A549 (cell line): ENCODE results near the gene ITPRID1. TPM values are rescaled to one million over a fixed set of nuclear protein-coding genes. Genes with fewer than 3 reads are reported as not detected.

Experiments used
- ATAC-seq, 2 experiments: fragments of 200-7000 bp in 1 of 2; fragments of >200 bp in 1 of 2; cut with Nextera tagmentation in 1 of 2; cut with Tn5 transposase in 1 of 2; 3 replicates each; pipeline versions ENCODE4 v1.8.0 to v1.9.1; 2018 to 2020; ENCODE audit warnings: mild to moderate bottlenecking in 1 of 2, moderate library complexity in 1 of 2
- CTCF ChIA-PET: fragments of 300-600 bp; sonication (Branson Sonifier 250); formaldehyde crosslinking; extraction: SDS; loops from one replicate; lab custom pipeline; 2021; ENCODE audit warnings: antibody characterized with exemption, inconsistent platforms; lab: Yijun Ruan, JAX
- POLR2A ChIA-PET: fragments of 350-600 bp; formaldehyde crosslinking; extraction: SDS; loops from one replicate; lab custom pipeline; 2021; ENCODE audit warnings: antibody characterized with exemption, inconsistent platforms; lab: Yijun Ruan, JAX
- DNase-seq, 2 experiments: peaks; one replicate each; pipeline versions ENCODE4 v3.0.0 to v3.0.0-alpha.2; 2011 to 2016; ENCODE audit warnings: low read depth in 1 of 2, low spot score in 1 of 2
- FAIRE-seq: peaks from 2 replicates; lab custom pipeline; 2011; peaks lifted over from hg19 to GRCh38; lab: Jason Lieb, UNC
- H3K27ac ChIP-seq, 2 experiments: fragments of >200 bp; sonication (Bioruptor Twin); formaldehyde crosslinking; 3 replicates each; pipeline ENCODE4 v1.5.1; 2016 to 2017
- H3K4me1 ChIP-seq: fragments of >200 bp; sonication (Bioruptor Twin); formaldehyde crosslinking; 3 replicates; pipeline ENCODE4 v1.6.1; 2016
- H3K4me2 ChIP-seq: fragments of >200 bp; sonication (Bioruptor Twin); formaldehyde crosslinking; 3 replicates; pipeline ENCODE4 v1.6.1; 2016
- H3K4me3 ChIP-seq: fragments of >200 bp; sonication (Bioruptor Twin); formaldehyde crosslinking; 3 replicates; pipeline ENCODE4 v1.5.1; 2016
- H3K9me3 ChIP-seq: fragments of >200 bp; sonication (Bioruptor Twin); formaldehyde crosslinking; 3 replicates; pipeline ENCODE4 v1.6.1; 2016
- CHD2 ChIP-seq: fragments of 150-350 bp; IDR thresholded peaks from 2 replicates; pipeline ENCODE4 v1.6.1; 2014; ENCODE audit warnings: low read length; ENCODE audit not compliant: partially characterized antibody
- FOSB ChIP-seq: fragments of 250-450 bp; sonication (Bioruptor Pico); IDR thresholded peaks from 2 replicates; pipeline ENCODE4 v1.5.0; 2020; ENCODE audit warnings: mild to moderate bottlenecking, moderate library complexity
- FOXS1 ChIP-seq: fragments of 250-450 bp; sonication (Bioruptor Pico); IDR thresholded peaks from 2 replicates; pipeline ENCODE4 v1.5.0; 2020; ENCODE audit warnings: mild to moderate bottlenecking, moderate library complexity
- GATA3 ChIP-seq: IDR thresholded peaks from 2 replicates; pipeline ENCODE4 v1.6.1; 2012; ENCODE audit warnings: borderline replicate concordance
- HOXA7 ChIP-seq: fragments of 250-450 bp; sonication (Bioruptor Pico); IDR thresholded peaks from 2 replicates; pipeline ENCODE4 v1.5.0; 2020; ENCODE audit warnings: mild to moderate bottlenecking, moderate library complexity
- JUN ChIP-seq, 2 experiments: fragments of >200 bp; sonication (Bioruptor Twin); formaldehyde crosslinking; IDR thresholded peaks; 2 replicates in 1 of 2; 3 replicates in 1 of 2; pipeline ENCODE4 v1.6.1; 2016 to 2017
- MAFK ChIP-seq: fragments of 450-650 bp; IDR thresholded peaks from 2 replicates; pipeline ENCODE4 v1.6.1; 2014; ENCODE audit not compliant: partially characterized antibody
- MYC ChIP-seq: IDR thresholded peaks from 2 replicates; pipeline ENCODE4 v1.6.1; 2012; ENCODE audit warnings: mild to moderate bottlenecking, inconsistent platforms, low read length, improper control_type of control experiment, borderline replicate concordance
- NPAS2 ChIP-seq: fragments of 250-450 bp; sonication (Bioruptor Pico); IDR thresholded peaks from 2 replicates; pipeline ENCODE4 v1.8.0; 2022; ENCODE audit warnings: mild to moderate bottlenecking, moderate library complexity, borderline replicate concordance
- RARB ChIP-seq: fragments of 250-450 bp; sonication (Bioruptor Pico); IDR thresholded peaks from 2 replicates; pipeline ENCODE4 v1.8.0; 2021; ENCODE audit warnings: mild to moderate bottlenecking, moderate library complexity
- RCOR1 ChIP-seq: fragments of 150-350 bp; IDR thresholded peaks from 2 replicates; pipeline ENCODE4 v1.6.1; 2014; ENCODE audit warnings: antibody characterized with exemption, low read length, low read depth
- TP53 ChIP-seq: fragments of 250-450 bp; sonication (Bioruptor Pico); IDR thresholded peaks from 2 replicates; pipeline ENCODE4 v1.5.0; 2021; ENCODE audit warnings: mild to moderate bottlenecking, moderate library complexity
- WGBS: methylation state at CpG from one replicate; pipeline ENCODE4 v1.1.6; 2017; ENCODE audit errors: missing lambda C conversion rate; 5-methylcytosine and 5-hydroxymethylcytosine counted together
- polyA plus RNA-seq, 4 experiments: library from polyadenylated mRNA; depleted of rRNA in 3 of 4; stranded (reverse); fragments of >200 nt; fragmentation: RNase III in 1 of 4; extraction: RNeasy Plus Mini Kit Qiagen cat#74134 plus additional on column Dnase treatment in 1 of 4; gene quantifications; 2 replicates in 3 of 4; 3 replicates in 1 of 4; pipeline ENCODE4 v1.2.3, GENCODE V29; 2011 to 2017
- TF ChIP-seq, protein P1 (sequence below): fragments of 200-600 bp; sonication (generic); IDR thresholded peaks from 2 replicates; pipeline ENCODE4 v1.6.1; 2016; ENCODE audit warnings: antibody characterized with exemption, mild to moderate bottlenecking, moderate library complexity

The ITPRID1 gene
- polyA plus RNA-seq, 2 of the 4 experiments (the other 2 are of a cell fraction), result not detected

DNA sequence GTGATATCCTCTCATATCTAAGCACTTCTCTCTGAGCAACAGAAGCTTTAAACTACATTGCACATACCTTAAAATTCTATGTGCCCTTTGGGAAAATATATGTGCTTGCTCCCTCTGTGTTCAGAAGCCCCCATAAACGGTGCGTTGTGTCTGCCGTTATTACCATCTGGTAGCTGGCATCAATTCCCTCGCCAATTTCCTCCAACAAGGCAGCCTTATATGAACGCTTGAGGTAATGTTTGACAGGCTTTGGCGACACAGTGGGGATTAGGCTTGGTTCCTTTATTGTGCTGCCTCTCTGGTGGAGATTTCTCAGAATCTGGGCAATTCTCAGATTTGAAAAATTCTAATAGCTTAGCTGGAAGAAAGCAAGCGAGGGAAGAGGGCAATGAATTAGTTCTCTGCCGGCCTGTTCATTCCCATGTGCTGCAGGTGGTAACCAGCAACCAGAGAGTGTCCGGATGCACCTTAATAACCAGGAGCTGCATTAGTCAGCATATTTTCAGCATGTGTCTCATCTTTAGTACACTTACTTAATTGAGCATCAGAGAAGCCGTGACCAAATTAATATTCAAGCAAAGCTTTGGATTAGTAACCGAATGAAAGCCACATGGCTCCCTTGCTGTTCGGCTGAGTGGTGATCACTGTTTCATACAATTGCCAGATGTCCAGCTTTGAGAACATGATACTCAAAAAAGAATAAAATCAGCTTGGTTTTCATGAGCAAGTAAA is 165.8 kb downstream of the ITPRID1 start:
- TF ChIP-seq RCOR1 (no peak), MAFK (peak; percentile 33), FOSB (CRISPR knock-in tag) (no peak), CHD2 (no peak)
- no peak for DNase-seq
- no peaks in the 10 kb centered on the region for H3K4me1 ChIP-seq
- no peak for FAIRE-seq
- ATAC-seq, result no peak
- H3K4me2 ChIP-seq, result no peak overlapping the region
- CTCF ChIA-PET, result interaction anchor here (1.1 to 1.5 kb wide), 2 partner anchors 14 to 17 kb away, joined by 5 to 6 read pairs; no protein-coding TSS in a partner anchor
- no peaks in the 10 kb centered on the region for H3K9me3 ChIP-seq
- H3K27ac ChIP-seq, result no peak overlapping the region
- 55% methylated on average over 12 of the region's 12 CpGs for WGBS
- no peak overlapping the region for H3K4me3 ChIP-seq
- POLR2A ChIA-PET, result no interaction called here

DNA sequence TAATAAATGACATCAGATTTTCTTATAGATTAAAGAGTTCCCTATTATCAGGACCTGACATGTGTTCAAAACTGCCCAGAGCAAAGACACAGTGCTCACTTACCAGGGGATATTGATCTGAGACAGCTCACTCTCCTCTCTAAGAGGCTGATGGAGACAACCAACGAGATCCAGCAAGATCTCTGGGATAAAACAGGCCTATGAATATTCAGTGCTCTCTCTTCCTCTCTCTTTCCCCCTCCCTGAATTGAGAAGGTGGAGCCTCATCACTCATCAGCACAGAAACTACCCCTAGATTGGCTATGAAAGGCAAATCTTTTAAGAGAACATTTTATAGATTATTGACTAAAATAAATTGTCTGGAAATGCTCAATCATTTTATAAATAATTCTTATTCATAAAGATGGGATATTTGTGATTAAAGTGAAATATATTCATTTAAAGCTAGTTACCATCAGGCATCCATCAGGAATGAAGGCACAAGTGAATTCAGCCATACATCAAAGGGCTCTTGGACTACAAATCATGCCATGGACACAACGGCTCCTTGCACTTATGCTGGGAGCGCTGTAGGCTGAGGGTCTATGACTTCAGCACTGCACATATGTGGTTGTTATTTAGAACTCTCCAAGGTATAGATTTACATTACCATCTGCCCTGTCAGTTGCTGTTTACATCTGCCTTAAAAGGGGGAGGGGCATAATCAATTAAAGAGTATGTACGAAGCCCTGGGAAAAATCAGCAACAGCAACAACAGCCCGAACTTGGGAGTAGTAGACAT is 169.7 kb downstream of the ITPRID1 start:
- H3K9me3 ChIP-seq, result no peaks in the 10 kb centered on the region
- no peak overlapping the region for H3K27ac ChIP-seq
- no peaks in the 10 kb centered on the region for H3K4me1 ChIP-seq
- ChIA-PET CTCF (no interaction called here), POLR2A (no interaction called here)
- TF ChIP-seq RARB (no peak), JUN (IDR thresholded peaks at IDR 0.05) (no peak), HOXA7 (CRISPR knock-in tag) (no peak)
- TF ChIP-seq, protein P1, sequence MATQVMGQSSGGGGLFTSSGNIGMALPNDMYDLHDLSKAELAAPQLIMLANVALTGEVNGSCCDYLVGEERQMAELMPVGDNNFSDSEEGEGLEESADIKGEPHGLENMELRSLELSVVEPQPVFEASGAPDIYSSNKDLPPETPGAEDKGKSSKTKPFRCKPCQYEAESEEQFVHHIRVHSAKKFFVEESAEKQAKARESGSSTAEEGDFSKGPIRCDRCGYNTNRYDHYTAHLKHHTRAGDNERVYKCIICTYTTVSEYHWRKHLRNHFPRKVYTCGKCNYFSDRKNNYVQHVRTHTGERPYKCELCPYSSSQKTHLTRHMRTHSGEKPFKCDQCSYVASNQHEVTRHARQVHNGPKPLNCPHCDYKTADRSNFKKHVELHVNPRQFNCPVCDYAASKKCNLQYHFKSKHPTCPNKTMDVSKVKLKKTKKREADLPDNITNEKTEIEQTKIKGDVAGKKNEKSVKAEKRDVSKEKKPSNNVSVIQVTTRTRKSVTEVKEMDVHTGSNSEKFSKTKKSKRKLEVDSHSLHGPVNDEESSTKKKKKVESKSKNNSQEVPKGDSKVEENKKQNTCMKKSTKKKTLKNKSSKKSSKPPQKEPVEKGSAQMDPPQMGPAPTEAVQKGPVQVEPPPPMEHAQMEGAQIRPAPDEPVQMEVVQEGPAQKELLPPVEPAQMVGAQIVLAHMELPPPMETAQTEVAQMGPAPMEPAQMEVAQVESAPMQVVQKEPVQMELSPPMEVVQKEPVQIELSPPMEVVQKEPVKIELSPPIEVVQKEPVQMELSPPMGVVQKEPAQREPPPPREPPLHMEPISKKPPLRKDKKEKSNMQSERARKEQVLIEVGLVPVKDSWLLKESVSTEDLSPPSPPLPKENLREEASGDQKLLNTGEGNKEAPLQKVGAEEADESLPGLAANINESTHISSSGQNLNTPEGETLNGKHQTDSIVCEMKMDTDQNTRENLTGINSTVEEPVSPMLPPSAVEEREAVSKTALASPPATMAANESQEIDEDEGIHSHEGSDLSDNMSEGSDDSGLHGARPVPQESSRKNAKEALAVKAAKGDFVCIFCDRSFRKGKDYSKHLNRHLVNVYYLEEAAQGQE, result no peak
- WGBS, result 17% methylated on average over 5 of the region's 5 CpGs
- DNase-seq (no peak), ATAC-seq (no peak), FAIRE-seq (no peak)
- no peak overlapping the region for H3K4me2 ChIP-seq
- H3K4me3 ChIP-seq, result no peak overlapping the region

DNA sequence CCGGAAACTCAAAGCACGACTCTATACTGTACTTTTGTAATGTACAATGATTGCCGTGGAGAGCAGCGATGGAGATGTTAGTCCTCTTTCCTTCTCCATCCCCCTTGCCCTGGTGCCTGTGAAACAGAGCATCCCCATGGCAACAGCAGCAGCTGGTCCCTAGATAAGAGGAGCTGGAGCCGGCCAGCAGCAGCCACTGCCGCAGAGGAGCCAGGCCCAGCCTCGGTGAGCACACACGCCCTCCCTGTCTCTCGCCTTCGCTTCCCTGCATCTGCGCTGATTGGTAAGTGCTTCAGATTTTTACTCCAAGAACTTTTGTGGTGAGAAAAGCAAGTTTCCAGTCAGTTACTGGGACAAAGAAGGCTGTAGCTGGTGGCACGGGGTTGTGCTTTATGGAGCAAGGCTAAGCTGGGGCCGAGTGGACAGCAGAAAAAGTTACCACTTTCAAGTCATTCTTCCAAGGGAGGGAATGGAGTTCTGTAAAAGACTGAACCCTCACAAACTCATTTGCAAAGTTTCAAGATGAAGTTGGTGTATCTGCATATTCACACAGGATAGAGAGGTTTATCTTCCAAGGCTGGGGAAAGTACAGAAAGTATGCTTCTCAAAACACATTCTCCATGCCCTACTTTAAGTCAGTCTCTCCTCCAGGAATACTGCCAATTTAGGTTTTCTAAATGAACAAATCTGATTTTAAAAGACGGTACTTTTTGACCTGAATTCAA is 173.3 kb downstream of the ITPRID1 start, which contains the start of gene PPP1R17:
TSS of gene PPP1R17 (plus strand) at position 192 of the 725 bp plus-strand sequence. CDS start 5,227 bp downstream, outside the sequence.
- POLR2A ChIA-PET, result no interaction called here
- Histone ChIP-seq H3K4me2 (no peak within 1 kb of the TSS), H3K4me3 (no peak within 1 kb of the TSS)
- no peak for DNase-seq
- WGBS, result 58% methylated on average over 14 of the region's 14 CpGs
- no peak for TF ChIP-seq NPAS2 (CRISPR knock-in tag)
- TF ChIP-seq FOXS1 (CRISPR knock-in tag), result no peak
- no peak for TF ChIP-seq GATA3
- no peak for TF ChIP-seq MYC
- no peak for TF ChIP-seq TP53
- TF ChIP-seq, all 56 proteins: peak for 0
- ATAC-seq (no peak), FAIRE-seq (no peak)
- H3K9me3 ChIP-seq, result no peaks in the 10 kb centered on the region
- H3K4me1 ChIP-seq, result no peaks in the 10 kb centered on the region
- H3K27ac ChIP-seq, result no peak within 1 kb of the TSS
- CTCF ChIA-PET, result interaction anchor here (1.0 kb wide), 1 partner anchor 12 kb away, joined by 4 read pairs; no protein-coding TSS in a partner anchor
